Body of pancreas (tissue), 4 donors: Measurements from ENCODE around the gene PCBP3. TPM values are rescaled to one million over a fixed set of nuclear protein-coding genes. Genes with fewer than 3 reads are reported as not detected.

Experiments used
- ATAC-seq: fragments of 150-250 bp; one replicate; pipeline ENCODE4 v1.9.1; 2016
- DNase-seq, 4 donors: peaks; one replicate each; pipeline ENCODE4 v3.0.0-alpha.2; 2019
- H3K27ac ChIP-seq, 4 donors: fragments of 200-600 bp; sonication (generic); 1 replicate in 3 of 4; 2 replicates in 1 of 4; pipeline versions ENCODE4 v1.5.1 to v1.6.1; 2016 to 2019; ENCODE audit warnings: mild to moderate bottlenecking in 1 of 4, mixed read lengths in 1 of 4, moderate library complexity in 1 of 4
- H3K27me3 ChIP-seq, 2 donors: fragments of 200-600 bp; sonication (generic); one replicate each; pipeline ENCODE4 v1.6.0; 2016; ENCODE audit warnings: mild to moderate bottlenecking in 1 of 2
- H3K36me3 ChIP-seq, 2 donors: fragments of 200-600 bp; sonication (generic); replicated peaks in 1 of 2; 2 replicates each; pipeline ENCODE4 v1.5.1; 2016; ENCODE audit warnings: low read depth in 2 of 2; ENCODE audit not compliant: insufficient read depth in 1 of 2
- H3K4me1 ChIP-seq: fragments of 200-600 bp; sonication (generic); one replicate; pipeline ENCODE4 v1.6.0; 2016
- H3K4me3 ChIP-seq, 2 donors: fragments of 200-600 bp; sonication (generic); 1 replicate in 1 of 2; 2 replicates in 1 of 2; pipeline ENCODE4 v1.5.1; 2016 to 2019
- H3K9me3 ChIP-seq, 3 donors: fragments of 200-600 bp; sonication (generic); 1 replicate in 2 of 3; 2 replicates in 1 of 3; pipeline ENCODE4 v1.5.1; 2016
- CTCF ChIP-seq, 7 experiments: fragments of 450-650 bp in 4 of 7; fragments of 200-600 bp in 3 of 7; sonication (generic) in 3 of 7; IDR thresholded peaks; one replicate each; pipeline ENCODE4 v1.5.1; 2016 to 2019; ENCODE audit warnings: antibody characterized with exemption in 7 of 7
- POLR2A ChIP-seq, 3 donors: fragments of 450-650 bp; IDR thresholded peaks; one replicate each; pipeline ENCODE4 v1.6.1; 2016; ENCODE audit warnings: antibody characterized with exemption in 3 of 3, mild to moderate bottlenecking in 2 of 3
- WGBS, 2 donors: methylation state at CpG; one replicate each; pipeline ENCODE4 v1.1.5; 2017; 5-methylcytosine and 5-hydroxymethylcytosine counted together
- intact Hi-C: fragments of 100-400 bp; cut with DNase I; formaldehyde crosslinking; loops from one replicate; pipeline ENCODE4 v1.15.1; 2023
- total RNA-seq, 2 donors: library from RNA; depleted of rRNA; stranded (reverse); fragments of >200 nt; gene quantifications; one replicate each; pipeline ENCODE4 v1.1.0, GENCODE V29; 2016

Gene PCBP3
- total RNA-seq, 2 donors from 2014 or later: 1.3 to 4.6 TPM

GRCh38 chr21:45736690-45737484 is 93.4 kb downstream of the PCBP3 start:
- Histone ChIP-seq H3K4me1 (no peaks in the 10 kb centered on the region), H3K36me3 (no peaks in the 10 kb centered on the region), H3K27ac (no peak overlapping the region), H3K4me3 (no peak overlapping the region), H3K27me3 (no peaks in the 10 kb centered on the region), H3K9me3 (no peaks in the 10 kb centered on the region)
- DNase-seq: no peak
- intact Hi-C loops: no loop called here
- 67 to 71% methylated on average over 15 to 17 of the region's 17 CpGs for WGBS, 2 donors
- no peak for ATAC-seq
- TF ChIP-seq POLR2A (IDR thresholded peaks at IDR 0.05): no peak

GRCh38 chr21:45737485-45738166 is 94.1 kb downstream of the PCBP3 start:
- no peaks in the 10 kb centered on the region for H3K9me3 ChIP-seq
- TF ChIP-seq POLR2A (IDR thresholded peaks at IDR 0.05) (no peak), CTCF (IDR thresholded peaks at IDR 0.05) (no peak)
- H3K4me3 ChIP-seq: no peak overlapping the region
- ATAC-seq (no peak), DNase-seq (no peak)
- H3K27ac ChIP-seq: no peak overlapping the region
- no peaks in the 10 kb centered on the region for H3K27me3 ChIP-seq
- 81 to 85% methylated on average over 7 to 12 of the region's 12 CpGs for WGBS, 2 donors
- no peaks in the 10 kb centered on the region for H3K4me1 ChIP-seq
- intact Hi-C loops: no loop called here
- H3K36me3 ChIP-seq: no peaks in the 10 kb centered on the region

- H3K36me3 ChIP-seq: no peaks in the 10 kb centered on the region
- no peak for TF ChIP-seq POLR2A (IDR thresholded peaks at IDR 0.05)
- no peak for TF ChIP-seq CTCF (IDR thresholded peaks at IDR 0.05)
- H3K27ac ChIP-seq: no peak overlapping the region
- 65 to 84% methylated on average over 4 to 5 of the region's 5 CpGs for WGBS, 2 donors
- H3K4me3 ChIP-seq: no peak overlapping the region
- H3K27me3 ChIP-seq: no peaks in the 10 kb centered on the region
- no peak for DNase-seq
- H3K4me1 ChIP-seq: no peaks in the 10 kb centered on the region
- intact Hi-C loops: no loop called here
- no peak for ATAC-seq
- H3K9me3 ChIP-seq: no peaks in the 10 kb centered on the region
Observed at GRCh38 chr21:45739218-45740087, 95.9 kb downstream of the PCBP3 start.

GRCh38 chr21:45740088-45740440 is 96.5 kb downstream of the PCBP3 start:
- H3K4me1 ChIP-seq: no peaks in the 10 kb centered on the region

More at GRCh38 chr21:45740088-45740440, 96.5 kb downstream of the PCBP3 start:
- ATAC-seq (no peak), DNase-seq (no peak)
- Histone ChIP-seq H3K36me3 (no peaks in the 10 kb centered on the region), H3K27ac (no peak overlapping the region), H3K9me3 (no peaks in the 10 kb centered on the region), H3K4me3 (no peak overlapping the region), H3K27me3 (no peaks in the 10 kb centered on the region)
- WGBS, 2 donors: 75 to 79% methylated on average over 9 of the region's 9 CpGs
- TF ChIP-seq CTCF (IDR thresholded peaks at IDR 0.05) (no peak), POLR2A (IDR thresholded peaks at IDR 0.05) (no peak)
- intact Hi-C loops: no loop called here
